Measurements from ENCODE around the gene KRTAP29-1. TPM values are rescaled to one million over a fixed set of nuclear protein-coding genes. Genes with fewer than 3 reads are reported as not detected.

KRTAP29-1 gene
- total and polyA plus RNA-seq, 2 experiments from 2014 or later, result not detected

DNA sequence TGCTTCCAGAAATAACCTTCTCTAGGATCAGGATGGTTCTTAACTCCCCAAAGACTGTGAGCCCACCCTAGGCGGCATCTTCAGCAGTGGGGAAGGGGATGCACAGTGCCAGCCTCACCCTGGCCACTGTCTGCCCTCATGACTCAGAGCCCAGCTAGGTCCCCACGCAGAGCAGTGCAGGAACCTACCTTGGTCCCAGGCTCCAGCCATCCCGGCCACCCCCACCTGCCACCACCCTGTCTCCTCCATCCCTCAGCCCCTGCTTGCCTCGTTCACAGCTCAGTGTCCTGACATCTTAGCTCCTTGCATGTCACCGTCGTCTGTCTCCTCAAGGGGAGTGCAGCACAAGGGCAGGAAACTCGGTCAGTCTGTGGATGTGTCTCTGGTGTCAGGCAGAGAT is 29.0 kb upstream of the KRTAP29-1 start:
- Histone ChIP-seq H3K79me2 (replicated peaks; ENCODE audit: insufficient read depth) (no peaks in the 10 kb centered on the region), H3K4me2 (no peak overlapping the region), H3K4me3 (no peak overlapping the region), H3K4me1 (ENCODE audit: insufficient read depth) (no peaks in the 10 kb centered on the region), H3K36me3 (ENCODE audit: insufficient read depth) (no peaks in the 10 kb centered on the region), H2AFZ (no peak overlapping the region), H3K9me2 (ENCODE audit: insufficient read depth) (no peaks in the 10 kb centered on the region; the same call in 1 of the 2 replicates), H3F3A (replicated peaks; ENCODE audit: low read depth) (no peaks in the 10 kb centered on the region), H4K20me1 (replicated peaks; ENCODE audit: insufficient read depth) (no peaks in the 10 kb centered on the region), H3K27me3 (ENCODE audit: insufficient read depth) (no peaks in the 10 kb centered on the region), H3K27ac (ENCODE audit: low read depth) (no peak overlapping the region)
- TF ChIP-seq CREB1 (CRISPR knock-in tag; IDR thresholded peaks at IDR 0.05; ENCODE audit: low read depth), result no peak
- TF ChIP-seq, protein P1, sequence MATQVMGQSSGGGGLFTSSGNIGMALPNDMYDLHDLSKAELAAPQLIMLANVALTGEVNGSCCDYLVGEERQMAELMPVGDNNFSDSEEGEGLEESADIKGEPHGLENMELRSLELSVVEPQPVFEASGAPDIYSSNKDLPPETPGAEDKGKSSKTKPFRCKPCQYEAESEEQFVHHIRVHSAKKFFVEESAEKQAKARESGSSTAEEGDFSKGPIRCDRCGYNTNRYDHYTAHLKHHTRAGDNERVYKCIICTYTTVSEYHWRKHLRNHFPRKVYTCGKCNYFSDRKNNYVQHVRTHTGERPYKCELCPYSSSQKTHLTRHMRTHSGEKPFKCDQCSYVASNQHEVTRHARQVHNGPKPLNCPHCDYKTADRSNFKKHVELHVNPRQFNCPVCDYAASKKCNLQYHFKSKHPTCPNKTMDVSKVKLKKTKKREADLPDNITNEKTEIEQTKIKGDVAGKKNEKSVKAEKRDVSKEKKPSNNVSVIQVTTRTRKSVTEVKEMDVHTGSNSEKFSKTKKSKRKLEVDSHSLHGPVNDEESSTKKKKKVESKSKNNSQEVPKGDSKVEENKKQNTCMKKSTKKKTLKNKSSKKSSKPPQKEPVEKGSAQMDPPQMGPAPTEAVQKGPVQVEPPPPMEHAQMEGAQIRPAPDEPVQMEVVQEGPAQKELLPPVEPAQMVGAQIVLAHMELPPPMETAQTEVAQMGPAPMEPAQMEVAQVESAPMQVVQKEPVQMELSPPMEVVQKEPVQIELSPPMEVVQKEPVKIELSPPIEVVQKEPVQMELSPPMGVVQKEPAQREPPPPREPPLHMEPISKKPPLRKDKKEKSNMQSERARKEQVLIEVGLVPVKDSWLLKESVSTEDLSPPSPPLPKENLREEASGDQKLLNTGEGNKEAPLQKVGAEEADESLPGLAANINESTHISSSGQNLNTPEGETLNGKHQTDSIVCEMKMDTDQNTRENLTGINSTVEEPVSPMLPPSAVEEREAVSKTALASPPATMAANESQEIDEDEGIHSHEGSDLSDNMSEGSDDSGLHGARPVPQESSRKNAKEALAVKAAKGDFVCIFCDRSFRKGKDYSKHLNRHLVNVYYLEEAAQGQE (IDR thresholded peaks at IDR 0.05; ENCODE audit: unreplicated experiment), result no peak
- no peak for TF ChIP-seq ZNF462 (CRISPR knock-in tag; IDR thresholded peaks at IDR 0.05)
- TF ChIP-seq JUNB (IDR thresholded peaks at IDR 0.05; ENCODE audit: unreplicated experiment), result no peak
- no peak for TF ChIP-seq ZNF114 (CRISPR knock-in tag; IDR thresholded peaks at IDR 0.05)
- no peak for TF ChIP-seq EZH2 (IDR thresholded peaks at IDR 0.05; ENCODE audit: low read depth, unreplicated experiment)
- Mint-ChIP-seq H3K4me3 (no peak overlapping the region), H3K9me3 (peaks cover 2% of the 10 kb centered on the region; the same call in 1 of the 3 replicates), H3K36me3 (ENCODE audit: low read depth) (no peaks in the 10 kb centered on the region), H3K4me1 (no peaks in the 10 kb centered on the region), H3K27me3 (ENCODE audit: insufficient read depth, low read depth, poor library complexity) (peaks cover 8% of the 10 kb centered on the region), H3K27ac (no peak overlapping the region)
- ATAC-seq (no peak), DNase-seq (ENCODE audit: low spot score) (no peak)
